Measurements from ENCODE around the gene GALNT7.

DNA sequence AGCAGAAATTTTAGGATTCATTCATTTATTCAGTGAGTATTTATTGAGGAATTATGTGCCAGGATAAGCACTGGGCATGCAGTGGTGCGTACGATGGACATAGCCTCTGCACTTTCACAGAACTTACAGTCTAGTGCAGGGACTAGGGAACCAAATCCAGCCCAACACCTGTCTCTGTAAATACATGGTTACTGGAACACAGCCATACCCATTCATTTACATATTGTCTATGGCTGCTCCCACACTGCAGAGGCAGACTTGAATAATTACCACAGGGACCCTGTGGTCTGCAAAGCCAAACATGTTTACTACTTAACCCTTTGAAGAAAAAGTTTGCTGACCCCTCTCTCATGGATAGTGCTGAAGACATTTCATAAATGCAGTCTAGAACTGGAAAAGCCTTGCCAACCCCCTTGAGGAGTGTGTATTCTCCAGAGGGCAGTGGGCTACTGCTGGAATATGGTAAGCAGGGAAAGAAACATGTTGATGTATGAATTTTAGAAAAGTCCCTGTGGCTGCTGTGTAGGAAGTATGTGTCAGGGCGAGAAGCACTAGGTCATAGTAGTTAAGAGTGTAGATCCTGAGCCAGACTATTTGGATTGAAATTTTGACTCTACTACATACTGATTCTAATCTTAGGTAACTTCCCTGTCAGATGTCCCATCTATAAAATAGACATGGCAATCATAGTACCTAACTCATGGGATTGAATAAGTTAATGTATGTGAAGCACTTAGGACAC, 75.5 kb downstream of the GALNT7 start:
- TF ChIP-seq, protein P1, sequence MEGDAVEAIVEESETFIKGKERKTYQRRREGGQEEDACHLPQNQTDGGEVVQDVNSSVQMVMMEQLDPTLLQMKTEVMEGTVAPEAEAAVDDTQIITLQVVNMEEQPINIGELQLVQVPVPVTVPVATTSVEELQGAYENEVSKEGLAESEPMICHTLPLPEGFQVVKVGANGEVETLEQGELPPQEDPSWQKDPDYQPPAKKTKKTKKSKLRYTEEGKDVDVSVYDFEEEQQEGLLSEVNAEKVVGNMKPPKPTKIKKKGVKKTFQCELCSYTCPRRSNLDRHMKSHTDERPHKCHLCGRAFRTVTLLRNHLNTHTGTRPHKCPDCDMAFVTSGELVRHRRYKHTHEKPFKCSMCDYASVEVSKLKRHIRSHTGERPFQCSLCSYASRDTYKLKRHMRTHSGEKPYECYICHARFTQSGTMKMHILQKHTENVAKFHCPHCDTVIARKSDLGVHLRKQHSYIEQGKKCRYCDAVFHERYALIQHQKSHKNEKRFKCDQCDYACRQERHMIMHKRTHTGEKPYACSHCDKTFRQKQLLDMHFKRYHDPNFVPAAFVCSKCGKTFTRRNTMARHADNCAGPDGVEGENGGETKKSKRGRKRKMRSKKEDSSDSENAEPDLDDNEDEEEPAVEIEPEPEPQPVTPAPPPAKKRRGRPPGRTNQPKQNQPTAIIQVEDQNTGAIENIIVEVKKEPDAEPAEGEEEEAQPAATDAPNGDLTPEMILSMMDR (IDR thresholded peaks at IDR 0.05; ENCODE audit: low read depth, low read length), result no peak
- no peak for TF ChIP-seq POLR2A (IDR thresholded peaks at IDR 0.05; ENCODE audit: extremely low read depth, insufficient read length)
